K562 (cell line): Measurements from ENCODE around the gene AHI1. TPM values are rescaled to one million over a fixed set of nuclear protein-coding genes. Genes with fewer than 3 reads are reported as not detected.

Source experiments
- ARID1B ChIP-seq: fragments of 450-650 bp; IDR thresholded peaks from 2 replicates; pipeline ENCODE4 v1.6.1; 2016; ENCODE audit warnings: antibody characterized with exemption, mild to moderate bottlenecking, inconsistent platforms
- ETV5 ChIP-seq: sonication (generic); formaldehyde crosslinking; IDR thresholded peaks from 2 replicates; pipeline ENCODE4 v1.4.0; 2020; ENCODE audit warnings: low read depth, mild to moderate bottlenecking, missing genetic modification reagents
- GTF2E2 ChIP-seq: fragments of 200-800 bp; sonication (Bioruptor generic); IDR thresholded peaks from 2 replicates; pipeline ENCODE4 v1.6.1; 2016; ENCODE audit warnings: missing genetic modification characterization, missing compliant biosample characterization
- NEUROD1 ChIP-seq: fragments of 150-350 bp; IDR thresholded peaks from 2 replicates; pipeline ENCODE4 v1.6.1; 2014; ENCODE audit warnings: borderline replicate concordance, low read length, low read depth; ENCODE audit not compliant: partially characterized antibody
- PRMT5 ChIP-seq: sonication (generic); formaldehyde crosslinking; IDR thresholded peaks from 2 replicates; pipeline ENCODE4 v1.5.0; 2020; ENCODE audit warnings: missing genetic modification reagents
- SUPT5H ChIP-seq: fragments of 450-650 bp; IDR thresholded peaks from 2 replicates; pipeline ENCODE4 v1.6.1; 2016
- TAF7 ChIP-seq: fragments of 450-650 bp; IDR thresholded peaks from 2 replicates; pipeline ENCODE4 v1.6.1; 2016; ENCODE audit warnings: missing genetic modification characterization, missing compliant biosample characterization
- TSC22D4 ChIP-seq: fragments of 450-650 bp; IDR thresholded peaks from 2 replicates; pipeline ENCODE4 v1.6.1; 2016; ENCODE audit warnings: missing genetic modification characterization, missing biosample characterization, control low read depth
- ZBTB8A ChIP-seq: fragments of 450-650 bp; IDR thresholded peaks from 2 replicates; pipeline ENCODE4 v1.6.1; 2018; ENCODE audit warnings: mild to moderate bottlenecking, moderate library complexity; ENCODE audit not compliant: partially characterized antibody
- ZNF165 ChIP-seq: fragments of 250-450 bp; sonication (Bioruptor Pico); IDR thresholded peaks from 2 replicates; pipeline ENCODE4 v1.4.0; 2020; ENCODE audit warnings: borderline replicate concordance
- ZNF232 ChIP-seq: sonication (generic); formaldehyde crosslinking; IDR thresholded peaks from 2 replicates; pipeline ENCODE4 v1.8.0; 2022; ENCODE audit warnings: mild to moderate bottlenecking, missing genetic modification reagents
- ZNF253 ChIP-seq: fragments of 250-450 bp; sonication (Bioruptor Pico); conservative IDR thresholded peaks from 2 replicates; pipeline ENCODE4 v1.6.1; 2021; ENCODE audit warnings: mild to moderate bottlenecking
- ZNF354B ChIP-seq: fragments of 250-450 bp; sonication (Bioruptor Pico); IDR thresholded peaks from 2 replicates; pipeline ENCODE4 v1.4.0; 2020
- ZNF444 ChIP-seq: fragments of 250-450 bp; sonication (Bioruptor Pico); IDR thresholded peaks from 2 replicates; pipeline ENCODE4 v1.4.0; 2020; ENCODE audit warnings: mild to moderate bottlenecking, moderate library complexity
- ZNF668 ChIP-seq: fragments of 250-450 bp; sonication (Bioruptor Pico); IDR thresholded peaks from 2 replicates; pipeline ENCODE4 v1.8.0; 2022; ENCODE audit warnings: mild to moderate bottlenecking, inconsistent platforms
- polyA plus RNA-seq, 8 experiments: library from polyadenylated mRNA; depleted of rRNA in 4 of 8; stranded (reverse) in 5 of 8; unstranded in 3 of 8; fragments of >200 nt; fragmentation: Nextera tagmentation in 2 of 8; fragmentation: Illumina TruSeq in 1 of 8; extraction: Ambion mirVana in 2 of 8; extraction: Trizol in 1 of 8; gene quantifications; 2 replicates each; pipeline versions ENCODE4 v1.2.1 to v1.2.3, GENCODE V29; 2011 to 2014; ENCODE audit warnings: inconsistent platforms in 1 of 8, missing spikeins in 1 of 8
- total RNA-seq, 7 experiments: library from RNA; depleted of rRNA in 6 of 7; stranded (reverse); fragments of >200 nt in 6 of 7; fragmentation: Illumina TruSeq in 2 of 7; extraction: Trizol in 2 of 7; gene quantifications; 2 replicates each; pipeline versions ENCODE4 v1.2.1 to v1.2.3, GENCODE V29; 2011 to 2021; ENCODE audit warnings: low replicate concordance in 1 of 7
- TF ChIP-seq, protein P1 (sequence below): fragments of 250-450 bp; sonication (Bioruptor Pico); IDR thresholded peaks from 2 replicates; pipeline ENCODE4 v1.4.0; 2020; ENCODE audit warnings: borderline replicate concordance
- TF ChIP-seq, protein P2 (sequence below): fragments of 450-650 bp; IDR thresholded peaks from 2 replicates; pipeline ENCODE4 v1.6.1; 2014; ENCODE audit warnings: low read depth, mild to moderate bottlenecking, moderate library complexity, borderline replicate concordance
- TF ChIP-seq, protein P3 (sequence below): fragments of 200-800 bp; sonication (Bioruptor generic); IDR thresholded peaks from 2 replicates; pipeline ENCODE4 v1.6.1; 2016; ENCODE audit warnings: missing genetic modification characterization, missing compliant biosample characterization
- TF ChIP-seq, protein P4 (sequence below): sonication (generic); formaldehyde crosslinking; IDR thresholded peaks from 2 replicates; pipeline ENCODE4 v1.9.0; 2022; ENCODE audit warnings: mild to moderate bottlenecking, missing genetic modification reagents

Gene AHI1
- total and polyA plus RNA-seq, 9 of the 15 experiments (the other 6 are each of a cell fraction or from before 2014, with no cell fraction given): 24.7 to 54.9 (median 32.2) TPM

DNA sequence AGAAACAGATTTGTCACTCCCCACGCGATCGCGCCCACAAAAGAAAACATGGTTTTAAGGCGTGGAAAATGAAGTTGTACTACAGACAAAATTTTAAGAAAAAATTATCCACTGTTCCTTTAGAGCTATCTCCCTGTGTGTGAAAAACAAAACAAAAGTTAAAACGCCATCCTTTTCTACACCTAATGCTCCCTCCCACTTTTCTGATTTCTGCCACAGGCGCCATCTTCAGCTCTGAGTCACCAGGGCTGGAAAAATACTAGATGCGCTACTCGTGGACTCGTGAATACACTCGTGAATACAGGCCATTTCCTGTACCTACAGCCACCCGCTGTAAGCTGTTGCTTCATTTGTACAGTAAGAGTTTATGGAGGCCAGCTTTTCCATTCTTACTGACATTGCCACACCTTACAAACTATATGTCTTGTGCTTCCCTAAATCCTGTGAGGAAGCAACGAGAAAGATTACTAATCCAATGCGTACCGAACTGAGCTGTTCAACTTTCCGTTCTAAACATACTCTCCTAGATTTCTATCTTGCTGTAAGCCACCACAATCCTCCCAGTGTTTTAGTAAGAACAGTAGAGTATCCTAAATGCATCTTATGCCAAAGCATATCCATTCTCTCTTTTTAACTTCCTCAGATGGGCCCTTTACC is 773 bp upstream of the AHI1 start (continued):
- peak; percentile 95 for TF ChIP-seq TAF7 (tag)
- TF ChIP-seq NEUROD1: peak; percentile 65
- TF ChIP-seq ZNF668 (CRISPR knock-in tag): no peak
- 0 out of 2 replicates have a peak, but pooled peaks have one; percentile 44 for TF ChIP-seq ETV5
- TF ChIP-seq PRMT5 (CRISPR knock-in tag): no peak
- TF ChIP-seq, protein P1, sequence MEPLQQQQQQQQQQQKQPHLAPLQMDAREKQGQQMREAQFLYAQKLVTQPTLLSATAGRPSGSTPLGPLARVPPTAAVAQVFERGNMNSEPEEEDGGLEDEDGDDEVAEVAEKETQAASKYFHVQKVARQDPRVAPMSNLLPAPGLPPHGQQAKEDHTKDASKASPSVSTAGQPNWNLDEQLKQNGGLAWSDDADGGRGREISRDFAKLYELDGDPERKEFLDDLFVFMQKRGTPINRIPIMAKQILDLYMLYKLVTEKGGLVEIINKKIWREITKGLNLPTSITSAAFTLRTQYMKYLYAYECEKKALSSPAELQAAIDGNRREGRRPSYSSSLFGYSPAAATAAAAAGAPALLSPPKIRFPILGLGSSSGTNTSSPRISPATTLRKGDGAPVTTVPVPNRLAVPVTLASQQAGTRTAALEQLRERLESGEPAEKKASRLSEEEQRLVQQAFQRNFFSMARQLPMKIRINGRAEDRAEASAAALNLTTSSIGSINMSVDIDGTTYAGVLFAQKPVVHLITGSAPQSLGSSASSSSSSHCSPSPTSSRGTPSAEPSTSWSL: no peak
- TF ChIP-seq SUPT5H: peak; percentile 67
- TF ChIP-seq, protein P2, sequence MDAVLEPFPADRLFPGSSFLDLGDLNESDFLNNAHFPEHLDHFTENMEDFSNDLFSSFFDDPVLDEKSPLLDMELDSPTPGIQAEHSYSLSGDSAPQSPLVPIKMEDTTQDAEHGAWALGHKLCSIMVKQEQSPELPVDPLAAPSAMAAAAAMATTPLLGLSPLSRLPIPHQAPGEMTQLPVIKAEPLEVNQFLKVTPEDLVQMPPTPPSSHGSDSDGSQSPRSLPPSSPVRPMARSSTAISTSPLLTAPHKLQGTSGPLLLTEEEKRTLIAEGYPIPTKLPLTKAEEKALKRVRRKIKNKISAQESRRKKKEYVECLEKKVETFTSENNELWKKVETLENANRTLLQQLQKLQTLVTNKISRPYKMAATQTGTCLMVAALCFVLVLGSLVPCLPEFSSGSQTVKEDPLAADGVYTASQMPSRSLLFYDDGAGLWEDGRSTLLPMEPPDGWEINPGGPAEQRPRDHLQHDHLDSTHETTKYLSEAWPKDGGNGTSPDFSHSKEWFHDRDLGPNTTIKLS: peak; percentile 8; the same call in 1 of the 2 replicates
- 0 out of 2 replicates have a peak, but pooled peaks have one; percentile 32 for TF ChIP-seq ZNF165 (CRISPR knock-in tag)
- no peak for TF ChIP-seq ZNF232 (CRISPR knock-in tag)
- TF ChIP-seq, protein P3, sequence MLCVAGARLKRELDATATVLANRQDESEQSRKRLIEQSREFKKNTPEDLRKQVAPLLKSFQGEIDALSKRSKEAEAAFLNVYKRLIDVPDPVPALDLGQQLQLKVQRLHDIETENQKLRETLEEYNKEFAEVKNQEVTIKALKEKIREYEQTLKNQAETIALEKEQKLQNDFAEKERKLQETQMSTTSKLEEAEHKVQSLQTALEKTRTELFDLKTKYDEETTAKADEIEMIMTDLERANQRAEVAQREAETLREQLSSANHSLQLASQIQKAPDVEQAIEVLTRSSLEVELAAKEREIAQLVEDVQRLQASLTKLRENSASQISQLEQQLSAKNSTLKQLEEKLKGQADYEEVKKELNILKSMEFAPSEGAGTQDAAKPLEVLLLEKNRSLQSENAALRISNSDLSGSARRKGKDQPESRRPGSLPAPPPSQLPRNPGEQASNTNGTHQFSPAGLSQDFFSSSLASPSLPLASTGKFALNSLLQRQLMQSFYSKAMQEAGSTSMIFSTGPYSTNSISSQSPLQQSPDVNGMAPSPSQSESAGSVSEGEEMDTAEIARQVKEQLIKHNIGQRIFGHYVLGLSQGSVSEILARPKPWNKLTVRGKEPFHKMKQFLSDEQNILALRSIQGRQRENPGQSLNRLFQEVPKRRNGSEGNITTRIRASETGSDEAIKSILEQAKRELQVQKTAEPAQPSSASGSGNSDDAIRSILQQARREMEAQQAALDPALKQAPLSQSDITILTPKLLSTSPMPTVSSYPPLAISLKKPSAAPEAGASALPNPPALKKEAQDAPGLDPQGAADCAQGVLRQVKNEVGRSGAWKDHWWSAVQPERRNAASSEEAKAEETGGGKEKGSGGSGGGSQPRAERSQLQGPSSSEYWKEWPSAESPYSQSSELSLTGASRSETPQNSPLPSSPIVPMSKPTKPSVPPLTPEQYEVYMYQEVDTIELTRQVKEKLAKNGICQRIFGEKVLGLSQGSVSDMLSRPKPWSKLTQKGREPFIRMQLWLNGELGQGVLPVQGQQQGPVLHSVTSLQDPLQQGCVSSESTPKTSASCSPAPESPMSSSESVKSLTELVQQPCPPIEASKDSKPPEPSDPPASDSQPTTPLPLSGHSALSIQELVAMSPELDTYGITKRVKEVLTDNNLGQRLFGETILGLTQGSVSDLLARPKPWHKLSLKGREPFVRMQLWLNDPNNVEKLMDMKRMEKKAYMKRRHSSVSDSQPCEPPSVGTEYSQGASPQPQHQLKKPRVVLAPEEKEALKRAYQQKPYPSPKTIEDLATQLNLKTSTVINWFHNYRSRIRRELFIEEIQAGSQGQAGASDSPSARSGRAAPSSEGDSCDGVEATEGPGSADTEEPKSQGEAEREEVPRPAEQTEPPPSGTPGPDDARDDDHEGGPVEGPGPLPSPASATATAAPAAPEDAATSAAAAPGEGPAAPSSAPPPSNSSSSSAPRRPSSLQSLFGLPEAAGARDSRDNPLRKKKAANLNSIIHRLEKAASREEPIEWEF (CRISPR knock-in tag): peak; percentile 63; the same call in 1 of the 2 replicates
- no peak for TF ChIP-seq TSC22D4 (tag)
- TF ChIP-seq, protein P4, sequence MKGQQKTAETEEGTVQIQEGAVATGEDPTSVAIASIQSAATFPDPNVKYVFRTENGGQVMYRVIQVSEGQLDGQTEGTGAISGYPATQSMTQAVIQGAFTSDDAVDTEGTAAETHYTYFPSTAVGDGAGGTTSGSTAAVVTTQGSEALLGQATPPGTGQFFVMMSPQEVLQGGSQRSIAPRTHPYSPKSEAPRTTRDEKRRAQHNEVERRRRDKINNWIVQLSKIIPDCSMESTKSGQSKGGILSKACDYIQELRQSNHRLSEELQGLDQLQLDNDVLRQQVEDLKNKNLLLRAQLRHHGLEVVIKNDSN (CRISPR knock-in tag): no peak
- 0 out of 2 replicates have a peak, but pooled peaks have one; percentile 21 for TF ChIP-seq ZNF444 (CRISPR knock-in tag)
- no peak for TF ChIP-seq ZBTB8A
- TF ChIP-seq GTF2E2 (tag): peak; percentile 75; the same call in 1 of the 2 replicates
- peak; percentile 36 for TF ChIP-seq ARID1B
- TF ChIP-seq ZNF354B: peak; percentile 11; the same call in 1 of the 2 replicates
- no peak for TF ChIP-seq ZNF253
